DOHH2 (cell line): ENCODE results near the gene OGFOD1.

Source experiments
- H3F3A ChIP-seq: fragments of 200-600 bp; sonication (generic), shearing (Covaris generic); 2 replicates; pipeline ENCODE4 v1.6.0; 2016; ENCODE audit warnings: antibody characterized with exemption, mild to moderate bottlenecking; ENCODE audit not compliant: control insufficient read depth, insufficient read depth
- H3K27ac ChIP-seq: fragments of 200-600 bp; sonication (generic); 2 replicates; pipeline ENCODE4 v1.5.1; 2014; ENCODE audit warnings: low read depth, mild to moderate bottlenecking, low read length, moderate library complexity
- H3K27me3 ChIP-seq: fragments of 200-600 bp; sonication (generic); 2 replicates; pipeline ENCODE4 v1.6.1; 2014; ENCODE audit warnings: mild to moderate bottlenecking, low read length, mixed read lengths; ENCODE audit not compliant: control insufficient read depth
- H3K36me3 ChIP-seq: fragments of 200-600 bp; sonication (generic); 2 replicates; pipeline ENCODE4 v1.6.1; 2014; ENCODE audit warnings: mild to moderate bottlenecking, low read length, moderate library complexity, mixed read lengths; ENCODE audit not compliant: control insufficient read depth
- H3K4me1 ChIP-seq: fragments of 200-600 bp; sonication (generic); 2 replicates; pipeline ENCODE4 v1.6.1; 2014; ENCODE audit warnings: mild to moderate bottlenecking, low read length, mixed read lengths; ENCODE audit not compliant: control insufficient read depth
- H3K4me2 ChIP-seq: fragments of 200-600 bp; sonication (generic); 2 replicates; pipeline ENCODE4 v1.6.0; 2014; ENCODE audit warnings: mild to moderate bottlenecking, low read length, moderate library complexity
- H3K4me3 ChIP-seq: fragments of 200-600 bp; sonication (generic); 2 replicates; pipeline ENCODE4 v1.5.1; 2014; ENCODE audit warnings: mild to moderate bottlenecking, low read length, mixed read lengths
- H3K79me2 ChIP-seq: fragments of 200-600 bp; sonication (generic); 2 replicates; pipeline ENCODE4 v1.6.1; 2014; ENCODE audit warnings: mild to moderate bottlenecking, low read length, mixed read lengths; ENCODE audit not compliant: control insufficient read depth
- H3K9me2 ChIP-seq: fragments of 200-600 bp; sonication (generic); replicated peaks from 2 replicates; pipeline ENCODE4 v1.6.1; 2014; ENCODE audit warnings: mild to moderate bottlenecking, low read length, mixed read lengths; ENCODE audit not compliant: control insufficient read depth
- H3K9me3 ChIP-seq: fragments of 200-600 bp; sonication (generic); 2 replicates; pipeline ENCODE4 v1.6.1; 2014; ENCODE audit warnings: antibody characterized with exemption, low read length, mixed read lengths; ENCODE audit not compliant: control insufficient read depth, insufficient read depth
- H4K20me1 ChIP-seq: fragments of 200-600 bp; sonication (generic); 2 replicates; pipeline ENCODE4 v1.6.0; 2014; ENCODE audit warnings: low read depth, mild to moderate bottlenecking, antibody characterized with exemption, low read length, moderate library complexity; ENCODE audit not compliant: control insufficient read depth, insufficient read depth
- CTCF ChIP-seq: fragments of 200-600 bp; sonication (generic); IDR thresholded peaks from one replicate; pipeline ENCODE4 v1.5.1; 2014; ENCODE audit warnings: antibody characterized with exemption, mild to moderate bottlenecking, low read depth, low read length; ENCODE audit not compliant: poor library complexity, severe bottlenecking
- EZH2phosphoT487 ChIP-seq: fragments of 200-600 bp; sonication (generic); IDR thresholded peaks from 2 replicates; pipeline ENCODE4 v1.6.1; 2017; ENCODE audit warnings: borderline replicate concordance, mild to moderate bottlenecking, antibody characterized with exemption, low read length, moderate library complexity, mixed read lengths

Gene OGFOD1

GRCh38 chr16:56460101-56460500 is 8.7 kb downstream of the OGFOD1 start:
- no peak overlapping the region for H3K4me2 ChIP-seq
- no peaks in the 10 kb centered on the region for H3K4me1 ChIP-seq
- H3K36me3 ChIP-seq = peaks cover 87% of the 10 kb centered on the region
- H4K20me1 ChIP-seq = no peaks in the 10 kb centered on the region; the same call in 1 of the 2 replicates
- no peaks in the 10 kb centered on the region for H3F3A ChIP-seq
- H3K27ac ChIP-seq = no peak overlapping the region
- no peak overlapping the region for H3K4me3 ChIP-seq
- H3K27me3 ChIP-seq = no peaks in the 10 kb centered on the region
- TF ChIP-seq EZH2phosphoT487 (no peak), CTCF (no peak)
- peaks cover 3% of the 10 kb centered on the region; the same call in 1 of the 2 replicates for H3K79me2 ChIP-seq
- no peaks in the 10 kb centered on the region for H3K9me3 ChIP-seq
- no peaks in the 10 kb centered on the region for H3K9me2 ChIP-seq

- H3K4me1 ChIP-seq = no peaks in the 10 kb centered on the region
- no peak overlapping the region for H3K27ac ChIP-seq
- peaks cover 86% of the 10 kb centered on the region for H3K36me3 ChIP-seq
- H3K9me3 ChIP-seq = no peaks in the 10 kb centered on the region
- peaks cover 3% of the 10 kb centered on the region; the same call in 1 of the 2 replicates for H3K79me2 ChIP-seq
- no peaks in the 10 kb centered on the region for H3K27me3 ChIP-seq
- H3F3A ChIP-seq = no peaks in the 10 kb centered on the region
- no peak overlapping the region for H3K4me3 ChIP-seq
- no peaks in the 10 kb centered on the region for H3K9me2 ChIP-seq
- TF ChIP-seq CTCF = no peak
- TF ChIP-seq EZH2phosphoT487 = no peak
- H4K20me1 ChIP-seq = no peaks in the 10 kb centered on the region; the same call in 1 of the 2 replicates
- no peak overlapping the region for H3K4me2 ChIP-seq
These were observed 10.9 kb downstream of the OGFOD1 start for GRCh38 chr16:56462064-56462796.

GRCh38 chr16:56463153-56463552 is 11.8 kb downstream of the OGFOD1 start:
- Histone ChIP-seq H3K36me3 (peaks cover 87% of the 10 kb centered on the region), H3K4me1 (no peaks in the 10 kb centered on the region), H3K79me2 (peaks cover 3% of the 10 kb centered on the region; the same call in 1 of the 2 replicates), H4K20me1 (no peaks in the 10 kb centered on the region; the same call in 1 of the 2 replicates), H3K4me3 (no peak overlapping the region), H3K9me3 (no peaks in the 10 kb centered on the region), H3K27ac (no peak overlapping the region), H3F3A (no peaks in the 10 kb centered on the region), H3K9me2 (no peaks in the 10 kb centered on the region), H3K27me3 (no peaks in the 10 kb centered on the region), H3K4me2 (no peak overlapping the region)
- no peak for TF ChIP-seq EZH2phosphoT487

- Histone ChIP-seq H3K79me2 (no peaks in the 10 kb centered on the region), H3K9me2 (no peaks in the 10 kb centered on the region), H4K20me1 (no peaks in the 10 kb centered on the region), H3K4me2 (no peak overlapping the region), H3K9me3 (no peaks in the 10 kb centered on the region), H3K36me3 (peaks cover 91% of the 10 kb centered on the region), H3K4me3 (no peak overlapping the region), H3K27me3 (no peaks in the 10 kb centered on the region), H3K27ac (no peak overlapping the region), H3K4me1 (no peaks in the 10 kb centered on the region), H3F3A (no peaks in the 10 kb centered on the region)
- no peak for TF ChIP-seq CTCF
- no peak for TF ChIP-seq EZH2phosphoT487
These were observed 15.0 kb downstream of the OGFOD1 start for GRCh38 chr16:56466344-56466743.
